Neutrophil (primary cell): ENCODE data around the gene HOXC6.

ENCODE experiments used
- H3K27ac ChIP-seq: fragments of 200-600 bp; sonication (generic); 2 replicates; pipeline ENCODE4 v1.5.1; 2016; ENCODE audit warnings: mild to moderate bottlenecking, moderate library complexity
- H3K27me3 ChIP-seq: fragments of 200-600 bp; sonication (generic); 2 replicates; pipeline ENCODE4 v1.6.0; 2016; ENCODE audit warnings: mild to moderate bottlenecking
- H3K36me3 ChIP-seq: fragments of 200-600 bp; sonication (generic); 2 replicates; pipeline ENCODE4 v1.5.1; 2017
- H3K4me1 ChIP-seq, 2 experiments: fragments of 200-600 bp in 1 of 2; sonication (generic) in 1 of 2; 1 replicate in 1 of 2; 2 replicates in 1 of 2; pipeline versions ENCODE4 v1.5.1 to v1.6.1; 2013 to 2016; ENCODE audit warnings: low read depth in 1 of 2, low read length in 1 of 2, mild to moderate bottlenecking in 1 of 2, moderate library complexity in 1 of 2; ENCODE audit not compliant: control insufficient read depth in 1 of 2, insufficient read depth in 1 of 2
- H3K4me3 ChIP-seq, 2 experiments: fragments of 200-600 bp in 1 of 2; sonication (generic) in 1 of 2; 1 replicate in 1 of 2; 2 replicates in 1 of 2; pipeline ENCODE4 v1.5.1; 2013 to 2016; ENCODE audit warnings: low read depth in 1 of 2, low read length in 1 of 2, mild to moderate bottlenecking in 1 of 2, moderate library complexity in 1 of 2
- H3K9me3 ChIP-seq: fragments of 200-600 bp; sonication (generic); 2 replicates; pipeline ENCODE4 v1.5.1; 2016
- CTCF ChIP-seq: fragments of 200-600 bp; sonication (generic); IDR thresholded peaks from 2 replicates; pipeline ENCODE4 v1.5.1; 2016; ENCODE audit warnings: antibody characterized with exemption

HOXC6 gene

GRCh38 chr12:54030442-54030801 is 2.2 kb downstream of the HOXC6 start:
- Histone ChIP-seq H3K27me3 (peaks cover 100% of the 10 kb centered on the region), H3K27ac (no peak overlapping the region), H3K9me3 (peaks cover 7% of the 10 kb centered on the region), H3K4me1 (no peaks in the 10 kb centered on the region), H3K4me3 (no peak overlapping the region), H3K36me3 (no peaks in the 10 kb centered on the region)
- TF ChIP-seq CTCF, result no peak

- H3K9me3 ChIP-seq, result peaks cover 7% of the 10 kb centered on the region
- no peaks in the 10 kb centered on the region for H3K36me3 ChIP-seq
- no peak overlapping the region for H3K4me3 ChIP-seq
- no peak overlapping the region for H3K27ac ChIP-seq
- H3K27me3 ChIP-seq, result peaks cover 100% of the 10 kb centered on the region
- TF ChIP-seq CTCF, result no peak
- no peaks in the 10 kb centered on the region for H3K4me1 ChIP-seq
These were observed 2.7 kb downstream of the HOXC6 start for GRCh38 chr12:54030889-54031471.

GRCh38 chr12:54031480-54031879 is 3.2 kb downstream of the HOXC6 start:
- no peak overlapping the region for H3K4me3 ChIP-seq
- peaks cover 7% of the 10 kb centered on the region for H3K9me3 ChIP-seq
- peaks cover 100% of the 10 kb centered on the region for H3K27me3 ChIP-seq
- no peak for TF ChIP-seq CTCF
- no peak overlapping the region for H3K27ac ChIP-seq
- no peaks in the 10 kb centered on the region for H3K4me1 ChIP-seq
- no peaks in the 10 kb centered on the region for H3K36me3 ChIP-seq

GRCh38 chr12:54032086-54032619 is 3.9 kb downstream of the HOXC6 start:
- H3K27me3 ChIP-seq, result peaks cover 100% of the 10 kb centered on the region
- no peak for TF ChIP-seq CTCF

DNA sequence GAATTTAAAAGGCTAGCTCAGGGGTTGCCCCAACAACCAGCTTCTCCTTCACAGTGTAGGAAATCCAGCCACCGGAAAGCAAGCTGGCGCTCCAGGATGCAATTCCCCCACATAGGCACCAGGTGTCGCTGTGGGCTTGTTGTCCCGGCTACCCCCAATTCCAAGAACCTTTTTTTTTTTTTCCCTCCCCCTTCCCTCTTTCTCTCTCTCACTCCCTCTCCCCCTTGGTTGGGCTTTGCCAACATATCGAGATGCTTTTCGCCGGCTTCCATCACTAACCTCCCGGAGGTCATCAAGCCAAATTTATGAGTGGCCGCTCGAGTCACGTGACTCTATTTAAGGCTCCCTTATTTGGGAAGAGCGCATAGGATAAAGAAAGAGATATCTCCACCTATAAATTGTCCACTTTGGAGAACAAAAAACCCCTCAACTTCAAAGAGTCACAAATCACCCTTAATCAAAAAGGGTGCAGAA is 4.4 kb downstream of the HOXC6 start, which contains the start of gene HOXC5:
HOXC5 (plus strand) TSS at position 424 of the 474 bp plus-strand sequence. CDS start 73 bp downstream, outside the sequence.
- Histone ChIP-seq H3K36me3 (no peaks in the 10 kb centered on the region), H3K4me1 (no peaks in the 10 kb centered on the region), H3K9me3 (peaks cover 7% of the 10 kb centered on the region), H3K27ac (no peak within 1 kb of the TSS), H3K4me3 (no peak within 1 kb of the TSS), H3K27me3 (peaks cover 100% of the 10 kb centered on the region)
- TF ChIP-seq CTCF, result peak; percentile 77

More at GRCh38 chr12:54032086-54032619, 3.9 kb downstream of the HOXC6 start:
- H3K9me3 ChIP-seq, result peaks cover 7% of the 10 kb centered on the region
- no peak overlapping the region for H3K27ac ChIP-seq
- H3K4me1 ChIP-seq, result no peaks in the 10 kb centered on the region
- no peaks in the 10 kb centered on the region for H3K36me3 ChIP-seq
- H3K4me3 ChIP-seq, result no peak overlapping the region
